ENCODE data around the gene C11orf86. TPM values are rescaled to one million over a fixed set of nuclear protein-coding genes. Genes with fewer than 3 reads are reported as not detected.
"Not testable (repeated sequence)": the region's sequence is repeated elsewhere in the genome, so short reads cannot be mapped to it uniquely, and the experiment has no call there.

C11orf86 gene
- total RNA-seq, 6 donors from 2014 or later, result not detected

DNA sequence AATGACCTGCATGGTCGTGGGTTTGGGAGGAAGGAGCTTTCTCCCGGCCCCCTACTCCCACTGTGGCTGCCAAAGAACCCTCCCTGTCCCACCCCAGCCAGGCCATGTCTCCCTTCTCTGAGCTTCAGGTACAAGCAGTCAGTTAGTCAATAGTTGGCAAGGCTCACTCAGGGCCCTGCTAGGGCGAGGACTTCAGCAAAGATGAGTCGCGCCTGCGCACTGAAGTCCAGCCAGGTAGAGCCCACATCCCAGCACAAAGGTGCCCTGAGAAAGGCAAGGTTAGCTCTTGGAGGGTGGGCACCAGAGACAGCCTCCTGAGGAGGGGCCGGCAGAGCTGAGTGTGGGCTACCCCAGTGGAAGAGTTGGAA, 11.1 kb downstream of the C11orf86 start:
- Histone ChIP-seq H3K9me3 (no peaks in the 10 kb centered on the region), H3K27ac (no peak overlapping the region), H3K36me3 (no peaks in the 10 kb centered on the region), H3K27me3 (no peaks in the 10 kb centered on the region), H3K4me1 (peaks cover 5 to 18% (median 12%) of the 10 kb centered on the region in 4 donors), H3K4me3 (no peak overlapping the region)
- no peak for ATAC-seq (ENCODE audit: low FRiP score in 2 of 2)
- WGBS, 2 donors, result 95 to 100% methylated on average over 2 to 7 of the region's 7 CpGs
- no peak for DNase-seq
- no peak for TF ChIP-seq EP300 (IDR thresholded peaks at IDR 0.05)
- no peak for TF ChIP-seq POLR2AphosphoS5 (IDR thresholded peaks at IDR 0.05)
- TF ChIP-seq POLR2A (IDR thresholded peaks at IDR 0.05), result no peak
- TF ChIP-seq, protein P1, sequence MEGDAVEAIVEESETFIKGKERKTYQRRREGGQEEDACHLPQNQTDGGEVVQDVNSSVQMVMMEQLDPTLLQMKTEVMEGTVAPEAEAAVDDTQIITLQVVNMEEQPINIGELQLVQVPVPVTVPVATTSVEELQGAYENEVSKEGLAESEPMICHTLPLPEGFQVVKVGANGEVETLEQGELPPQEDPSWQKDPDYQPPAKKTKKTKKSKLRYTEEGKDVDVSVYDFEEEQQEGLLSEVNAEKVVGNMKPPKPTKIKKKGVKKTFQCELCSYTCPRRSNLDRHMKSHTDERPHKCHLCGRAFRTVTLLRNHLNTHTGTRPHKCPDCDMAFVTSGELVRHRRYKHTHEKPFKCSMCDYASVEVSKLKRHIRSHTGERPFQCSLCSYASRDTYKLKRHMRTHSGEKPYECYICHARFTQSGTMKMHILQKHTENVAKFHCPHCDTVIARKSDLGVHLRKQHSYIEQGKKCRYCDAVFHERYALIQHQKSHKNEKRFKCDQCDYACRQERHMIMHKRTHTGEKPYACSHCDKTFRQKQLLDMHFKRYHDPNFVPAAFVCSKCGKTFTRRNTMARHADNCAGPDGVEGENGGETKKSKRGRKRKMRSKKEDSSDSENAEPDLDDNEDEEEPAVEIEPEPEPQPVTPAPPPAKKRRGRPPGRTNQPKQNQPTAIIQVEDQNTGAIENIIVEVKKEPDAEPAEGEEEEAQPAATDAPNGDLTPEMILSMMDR (IDR thresholded peaks at IDR 0.05), result no peak

- ATAC-seq (ENCODE audit: low FRiP score in 2 of 2), result peak in 1 of 2 donors; percentile 18
- DNase-seq, result peak in 1 of 2 donors; percentile 41
Observed at GRCh38 chr11:66987158-66987620, 12.1 kb downstream of the C11orf86 start.

DNA sequence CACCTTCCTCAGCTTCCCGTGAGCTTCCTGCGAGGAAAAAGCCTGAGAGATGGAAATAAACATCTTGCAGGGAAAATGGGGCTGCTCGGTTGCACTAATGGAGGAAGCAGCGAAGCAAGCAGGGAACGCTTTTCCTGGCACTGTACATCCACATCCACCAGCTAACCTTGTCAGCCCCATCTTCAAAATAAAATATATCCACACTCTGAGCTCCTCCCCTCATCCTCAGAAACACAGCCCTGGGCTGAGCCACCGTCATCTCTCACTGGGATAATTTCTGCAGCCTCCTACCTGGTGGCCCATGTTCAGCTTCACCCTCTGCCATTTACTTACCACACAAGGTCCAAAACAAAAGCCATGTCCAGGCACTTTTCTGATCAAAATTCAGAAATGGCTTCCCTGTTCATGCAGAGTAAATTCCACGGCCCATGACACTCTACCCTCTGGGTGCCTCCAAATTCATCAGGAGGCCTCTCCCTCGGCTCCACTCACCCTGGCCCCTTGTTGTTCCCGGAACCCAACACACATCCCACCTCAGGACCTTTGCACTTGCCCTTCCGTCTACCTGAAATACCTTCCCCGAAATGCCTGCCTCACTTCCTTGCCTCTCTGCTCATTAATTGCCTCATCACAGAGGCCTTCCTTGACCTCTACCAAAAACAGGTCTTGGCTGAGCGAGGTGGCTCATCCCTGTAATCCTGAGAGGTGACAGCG, 13.0 kb downstream of the C11orf86 start:
- WGBS, 2 donors, result 78 to 81% methylated on average over 12 to 13 of the region's 13 CpGs
- H3K36me3 ChIP-seq, result no peaks in the 10 kb centered on the region
- ATAC-seq (ENCODE audit: low FRiP score in 2 of 2) (no peak), DNase-seq (no peak)
- H3K27ac ChIP-seq, result no peak overlapping the region
- no peaks in the 10 kb centered on the region for H3K27me3 ChIP-seq
- no peaks in the 10 kb centered on the region for H3K9me3 ChIP-seq
- H3K4me1 ChIP-seq, result peaks cover 0 to 7% (median 4%) of the 10 kb centered on the region in 4 donors
- no peak for TF ChIP-seq POLR2A (IDR thresholded peaks at IDR 0.05)
- no peak for TF ChIP-seq EP300 (IDR thresholded peaks at IDR 0.05)
- no peak for TF ChIP-seq POLR2AphosphoS5 (IDR thresholded peaks at IDR 0.05)
- TF ChIP-seq, protein P1 (IDR thresholded peaks at IDR 0.05), result no peak
- no peak overlapping the region for H3K4me3 ChIP-seq

More at GRCh38 chr11:66987158-66987620, 12.1 kb downstream of the C11orf86 start:
- TF ChIP-seq EP300 (IDR thresholded peaks at IDR 0.05) (no peak), POLR2AphosphoS5 (IDR thresholded peaks at IDR 0.05) (no peak), POLR2A (IDR thresholded peaks at IDR 0.05) (no peak)
- TF ChIP-seq, protein P1 (IDR thresholded peaks at IDR 0.05), result no peak
- no peaks in the 10 kb centered on the region for H3K27me3 ChIP-seq
- peaks cover under 1 to 8% (median 5%) of the 10 kb centered on the region in 4 donors for H3K4me1 ChIP-seq
- no peak overlapping the region for H3K27ac ChIP-seq
- no peaks in the 10 kb centered on the region for H3K9me3 ChIP-seq
- no peak overlapping the region for H3K4me3 ChIP-seq
- no peaks in the 10 kb centered on the region for H3K36me3 ChIP-seq
- WGBS, 2 donors, result 66 to 73% methylated on average over 3 to 6 of the region's 6 CpGs

DNA sequence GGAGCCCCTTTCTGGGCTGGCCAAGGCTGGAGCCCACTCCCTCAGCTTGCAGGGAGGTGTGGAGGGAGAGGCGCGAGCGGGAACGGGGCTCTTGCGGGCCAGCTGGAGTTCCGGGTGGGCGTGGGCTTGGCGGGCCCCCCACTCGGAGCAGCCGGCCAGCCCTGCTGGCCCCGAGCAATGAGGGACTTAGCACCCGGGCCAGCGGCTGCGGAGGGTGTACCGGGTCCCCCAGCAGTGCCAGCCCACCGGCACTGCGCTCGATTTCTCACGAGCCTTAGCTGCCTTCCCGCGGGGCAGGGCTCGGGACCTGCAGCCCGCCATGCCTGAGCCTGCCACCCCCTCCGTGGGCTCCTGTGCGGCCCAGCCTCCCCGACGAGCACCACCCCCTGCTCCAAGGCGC, 13.6 kb downstream of the C11orf86 start:
- not testable (repeated sequence) for H3K4me3 ChIP-seq; ATAC-seq (ENCODE audit: low FRiP score in 2 of 2); H3K9me3 ChIP-seq; H3K27me3 ChIP-seq; H3K27ac ChIP-seq; H3K36me3 ChIP-seq; H3K4me1 ChIP-seq
- DNase-seq, result peak in 1 of 2 donors; percentile 74
- 92 to 97% methylated on average over 10 to 19 of the region's 28 CpGs for WGBS, 2 donors

DNA sequence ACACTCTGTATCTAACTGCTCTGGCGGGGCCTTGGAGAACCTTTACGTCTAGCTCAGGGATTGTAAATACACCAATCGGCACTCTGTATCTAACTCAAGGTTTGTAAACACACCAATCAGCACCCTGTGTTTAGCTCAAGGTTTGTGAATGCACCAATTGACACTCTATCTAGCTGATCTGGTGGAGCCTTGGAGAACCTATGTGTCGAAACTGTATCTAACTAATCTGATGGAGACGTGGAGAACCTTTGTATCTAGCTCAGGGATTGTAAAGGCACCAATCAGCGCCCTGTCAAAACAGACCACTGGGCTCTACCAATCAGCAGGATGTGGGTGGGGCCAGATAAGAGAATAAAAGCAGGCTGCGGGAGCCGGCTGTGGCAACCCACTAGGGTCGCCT, 14.3 kb downstream of the C11orf86 start:
- H3K27me3 ChIP-seq; H3K4me1 ChIP-seq; H3K9me3 ChIP-seq; H3K27ac ChIP-seq; ATAC-seq (ENCODE audit: low FRiP score in 2 of 2); H3K4me3 ChIP-seq; DNase-seq; H3K36me3 ChIP-seq: not testable (repeated sequence)
- 79 to 88% methylated on average over 8 to 9 of the region's 9 CpGs for WGBS, 2 donors

DNA sequence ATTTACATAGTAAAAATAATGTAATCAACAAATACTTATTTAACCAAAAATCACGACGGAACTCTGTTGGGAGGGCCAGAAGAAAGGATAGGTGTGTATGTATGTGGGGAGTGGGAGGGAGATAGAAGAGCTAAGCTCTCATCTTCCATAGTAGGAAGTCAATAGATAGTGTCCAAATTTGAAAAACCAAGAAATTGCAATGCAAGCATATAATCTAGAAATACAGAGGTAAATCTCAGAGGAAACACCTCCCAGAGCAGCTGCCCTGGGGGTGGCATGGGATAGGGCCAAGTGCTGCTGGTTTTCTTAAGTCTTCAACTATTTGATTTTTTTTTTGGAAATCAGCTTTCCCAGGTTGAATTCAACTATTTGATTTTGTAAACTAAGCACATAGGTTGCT, 16.9 kb downstream of the C11orf86 start:
- Histone ChIP-seq H3K27me3 (no peaks in the 10 kb centered on the region), H3K9me3 (no peaks in the 10 kb centered on the region), H3K4me3 (no peak overlapping the region), H3K4me1 (no peaks in the 10 kb centered on the region), H3K27ac (no peak overlapping the region), H3K36me3 (no peaks in the 10 kb centered on the region)
- DNase-seq (no peak), ATAC-seq (ENCODE audit: low FRiP score in 2 of 2) (no peak)
- no peak for TF ChIP-seq POLR2AphosphoS5 (IDR thresholded peaks at IDR 0.05)
- TF ChIP-seq EP300 (IDR thresholded peaks at IDR 0.05), result no peak
- TF ChIP-seq POLR2A (IDR thresholded peaks at IDR 0.05), result no peak
- TF ChIP-seq, protein P1 (IDR thresholded peaks at IDR 0.05), result no peak
- WGBS, 2 donors, result 69 to 73% methylated on average over 2 of the region's 2 CpGs

Data from upper lobe of left lung (tissue), 6 donors.